Measurements from ENCODE around the gene PRKCE. TPM values are rescaled to one million over a fixed set of nuclear protein-coding genes. Genes with fewer than 3 reads are reported as not detected.
A peak's percentile ranks its signal among the peaks of the same experiment; 100 is the strongest.
"Not testable (repeated sequence)": the region's sequence is repeated elsewhere in the genome, so short reads cannot be mapped to it uniquely, and the experiment has no call there.

Gene PRKCE
- total RNA-seq, 1 donor from 2014 or later = 20.8 TPM

DNA sequence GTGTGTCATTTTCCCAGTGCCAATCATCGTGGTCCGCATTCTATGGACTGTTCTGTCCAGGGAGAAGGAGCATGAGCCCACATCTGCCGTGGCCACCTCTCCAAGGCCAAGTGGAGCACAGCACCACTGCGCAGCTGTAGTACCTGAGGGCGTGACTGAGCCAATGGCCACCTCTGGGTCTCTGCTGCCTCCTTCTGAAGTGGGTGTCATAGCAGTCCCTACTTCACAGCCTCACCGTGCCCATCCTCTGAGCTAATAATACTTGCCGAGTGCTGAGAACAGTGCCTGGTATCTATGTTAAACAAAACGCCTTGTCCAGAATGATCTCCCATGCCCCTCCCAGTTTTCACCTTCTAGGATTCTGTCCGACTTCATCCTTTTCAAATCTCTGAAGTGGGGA, 256.1 kb downstream of the PRKCE start:
- no peak for DNase-seq (ENCODE audit: low spot score)

- no peak for DNase-seq (ENCODE audit: low spot score)
These were observed 257.1 kb downstream of the PRKCE start for GRCh38 chr2:45908316-45909170.

- no peak for DNase-seq (ENCODE audit: low spot score)
These were observed 257.7 kb downstream of the PRKCE start for GRCh38 chr2:45909171-45909565.

DNA sequence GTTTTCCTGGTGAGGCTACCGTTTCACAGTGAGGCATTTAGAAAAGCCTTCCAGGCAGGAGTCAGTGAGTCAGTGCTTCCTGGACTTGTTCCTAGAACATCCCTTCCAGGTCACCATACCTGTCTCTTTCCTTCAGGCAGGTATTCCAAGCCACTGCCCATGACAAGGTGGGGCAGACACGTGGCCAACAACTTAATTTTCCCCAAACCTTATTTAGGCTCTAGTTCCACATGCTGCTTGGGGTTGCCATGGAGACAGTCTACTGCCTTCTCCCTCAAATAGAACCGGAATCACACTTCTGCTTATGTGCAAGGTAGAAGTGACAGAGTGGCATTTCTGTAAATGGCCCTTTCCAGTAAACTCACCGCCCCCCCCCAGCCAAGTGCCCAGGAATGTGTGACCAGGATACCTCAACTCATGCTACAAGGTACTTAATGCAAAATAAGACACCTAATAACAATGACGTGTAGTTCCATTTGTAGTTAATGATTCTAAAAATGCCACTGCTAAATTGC, 258.3 kb downstream of the PRKCE start:
- DNase-seq (ENCODE audit: low spot score) = peak; percentile 52

DNA sequence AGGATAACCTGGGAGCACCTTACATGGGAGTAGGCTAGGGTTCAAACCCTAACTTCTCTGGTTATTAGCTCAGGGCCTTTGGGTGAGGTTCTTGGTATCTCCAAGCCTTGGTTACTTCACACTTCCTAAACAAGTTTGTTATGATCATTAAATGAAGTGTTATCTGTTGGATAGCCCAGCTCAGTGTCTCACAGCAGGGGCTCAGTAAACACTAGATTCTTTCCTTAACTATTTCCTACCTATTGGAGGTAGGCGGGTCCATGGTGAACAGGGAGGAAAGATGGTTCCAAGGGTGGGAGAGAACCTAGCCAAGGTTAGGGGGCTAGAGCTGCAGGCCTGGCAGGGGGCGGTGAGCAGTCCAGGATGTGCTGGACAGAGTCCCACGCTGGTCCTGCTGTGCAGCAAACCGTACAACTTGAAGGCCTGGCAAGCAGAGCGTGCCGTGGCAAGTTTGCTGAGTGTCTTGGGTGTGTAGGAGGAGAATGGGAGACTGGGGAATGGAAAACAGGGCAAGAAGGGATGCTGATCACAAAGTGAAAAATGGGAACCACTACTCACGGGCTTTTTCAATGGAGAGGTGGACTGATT, 259.1 kb downstream of the PRKCE start:
- DNase-seq (ENCODE audit: low spot score) = no peak

- no peak for DNase-seq (ENCODE audit: low spot score)
These were observed 260.1 kb downstream of the PRKCE start for GRCh38 chr2:45911538-45911937.

- DNase-seq (ENCODE audit: low spot score) = peak; percentile 44
These were observed 260.6 kb downstream of the PRKCE start for GRCh38 chr2:45912109-45912508.

DNA sequence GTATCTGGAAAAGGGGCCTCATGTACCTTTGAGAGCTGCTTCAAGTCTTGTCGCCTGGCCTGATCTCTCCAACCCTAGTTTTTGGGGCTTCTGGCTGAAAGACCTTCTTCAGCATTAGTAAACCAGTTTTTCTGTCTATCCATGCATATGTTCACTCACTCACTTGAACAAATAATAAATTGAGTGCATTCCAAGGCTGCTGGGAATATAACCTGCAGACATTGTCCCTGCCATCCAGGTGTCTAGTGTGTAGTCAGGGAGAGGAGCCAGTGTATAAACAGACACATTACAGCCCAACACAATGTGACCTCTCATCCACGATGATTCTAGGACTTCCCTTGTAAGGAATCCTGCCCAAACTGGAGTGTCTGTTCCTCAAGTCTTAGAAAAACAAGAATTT, 262.1 kb downstream of the PRKCE start:
- no peak for DNase-seq (ENCODE audit: low spot score)

DNA sequence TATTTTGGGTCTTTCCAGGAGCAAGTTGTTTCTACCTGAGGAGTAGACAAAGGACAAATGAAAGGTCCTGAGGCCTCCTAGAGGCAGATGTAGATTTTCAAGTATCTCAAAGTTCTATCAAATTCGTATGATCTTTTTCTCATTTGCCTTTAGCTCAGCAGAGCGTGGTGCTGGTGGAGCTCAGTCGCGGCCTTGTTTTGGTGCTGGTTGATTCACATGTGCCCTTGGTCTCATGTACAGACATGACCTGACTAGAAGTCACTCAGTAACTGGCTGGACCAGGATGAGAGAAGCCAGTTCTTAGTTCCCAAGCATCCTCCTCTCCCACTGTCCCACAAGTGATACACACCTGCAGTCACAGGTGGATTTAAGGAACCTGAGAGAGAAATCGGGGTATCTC, 264.0 kb downstream of the PRKCE start:
- no peak for DNase-seq (ENCODE audit: low spot score)

GRCh38 chr2:45917561-45918176, 266.2 kb downstream of the PRKCE start:
- not testable (repeated sequence) for DNase-seq (ENCODE audit: low spot score)

GRCh38 chr2:45918463-45919159, 267.1 kb downstream of the PRKCE start:
- DNase-seq (ENCODE audit: low spot score) = no peak

DNA sequence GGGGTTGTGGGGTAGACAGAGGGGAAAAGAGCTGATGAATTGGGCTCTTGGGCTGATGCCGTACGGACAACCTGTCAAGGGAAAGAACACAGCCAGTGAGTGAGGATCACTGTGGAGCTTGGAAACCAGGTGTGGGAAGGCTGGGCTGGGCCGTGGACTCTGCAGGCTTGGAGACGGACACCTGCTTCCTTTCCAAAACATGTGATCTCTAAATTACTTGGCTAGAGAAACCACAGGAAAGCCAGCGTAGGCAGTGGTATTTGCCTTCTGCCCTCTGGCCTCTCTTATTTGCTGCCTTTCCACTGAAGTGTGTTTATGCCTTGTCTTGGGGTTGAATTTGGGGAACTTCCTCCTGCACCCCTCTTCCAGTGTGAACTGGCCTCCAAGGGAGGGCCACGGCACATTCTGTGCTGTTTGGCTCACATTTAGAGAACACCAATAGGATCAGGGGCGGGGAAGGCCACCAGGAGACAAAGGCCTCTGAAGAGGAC, 267.7 kb downstream of the PRKCE start:
- DNase-seq (ENCODE audit: low spot score) = no peak

DNA sequence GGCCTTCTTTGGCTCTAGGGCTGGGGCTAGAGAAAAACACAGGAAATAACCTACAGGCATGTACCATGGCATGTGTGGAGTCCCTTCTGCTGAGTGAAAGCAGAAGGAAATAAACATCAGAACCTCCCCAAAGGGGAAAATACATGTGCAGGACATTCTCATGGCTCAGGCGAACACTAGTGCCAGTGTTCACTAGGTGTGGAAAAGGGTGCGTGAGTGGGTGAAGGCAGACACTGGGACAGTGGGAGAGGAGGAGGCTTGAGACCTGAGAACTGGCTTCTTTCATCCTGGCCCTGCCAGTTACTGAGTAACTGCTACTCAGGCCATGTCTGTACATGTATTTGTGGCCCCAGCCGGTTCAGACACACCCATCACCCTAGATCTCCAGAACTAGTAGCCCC, 268.2 kb downstream of the PRKCE start:
- DNase-seq (ENCODE audit: low spot score) = no peak

DNA sequence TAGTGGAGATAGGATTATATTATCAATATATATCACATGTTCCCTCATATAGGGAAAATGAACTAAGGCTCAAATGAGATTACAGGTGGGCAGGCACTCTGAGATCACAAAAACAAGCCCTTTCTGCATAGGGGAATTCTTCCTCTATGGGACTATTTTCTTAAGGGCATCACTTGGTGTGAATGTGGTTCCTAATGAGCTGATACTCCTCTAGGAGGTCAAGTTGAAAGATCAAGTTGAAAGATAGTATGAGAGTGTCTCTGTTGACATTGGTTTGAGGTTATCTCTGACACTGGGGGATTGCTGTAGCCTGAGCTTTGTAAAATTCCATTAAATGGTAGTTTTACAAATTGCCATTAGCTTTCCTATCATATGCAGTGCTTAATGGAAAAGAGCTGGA, 270.4 kb downstream of the PRKCE start:
- no peak for DNase-seq (ENCODE audit: low spot score)

DNA sequence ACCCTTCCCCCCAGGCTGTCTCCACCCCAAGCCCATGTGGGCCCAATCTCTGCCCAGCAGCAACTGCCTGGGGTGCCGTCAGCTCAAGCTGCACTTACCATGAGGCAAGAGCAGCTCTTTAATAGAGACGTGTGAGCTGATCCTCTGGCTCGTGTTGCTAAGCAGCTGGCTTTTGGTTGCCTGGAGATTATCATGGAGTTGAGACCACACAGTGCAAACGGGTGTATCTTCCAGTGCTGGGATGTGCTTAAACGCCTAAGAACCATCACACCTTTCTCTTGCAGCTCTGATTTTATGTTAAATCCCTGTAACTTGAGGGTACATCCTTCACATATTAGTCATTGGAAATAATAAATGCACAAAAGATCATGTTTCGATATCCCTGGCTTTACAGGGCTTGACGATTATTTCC, 271.1 kb downstream of the PRKCE start:
- DNase-seq (ENCODE audit: low spot score) = no peak

DNA sequence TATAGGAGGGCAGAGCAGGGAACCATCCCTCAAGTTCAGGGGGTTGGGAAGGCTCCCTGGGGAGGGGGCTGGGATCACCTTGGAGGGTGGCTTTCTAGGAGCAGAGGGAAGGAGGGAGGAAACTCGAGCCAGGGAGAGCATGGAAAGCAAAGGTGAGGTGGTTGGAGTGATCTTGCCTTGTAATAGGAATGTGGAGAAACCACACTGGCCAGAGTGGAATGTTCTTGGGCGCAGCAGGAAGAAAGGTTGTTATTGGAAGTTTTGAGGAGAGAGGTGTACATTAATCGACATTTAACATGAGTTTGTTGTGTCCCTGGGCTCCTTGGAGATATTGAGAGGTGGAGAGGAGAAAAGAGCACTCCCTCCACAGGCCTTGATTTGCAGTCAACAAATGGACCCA, 272.2 kb downstream of the PRKCE start:
- no peak for DNase-seq (ENCODE audit: low spot score)

DNA sequence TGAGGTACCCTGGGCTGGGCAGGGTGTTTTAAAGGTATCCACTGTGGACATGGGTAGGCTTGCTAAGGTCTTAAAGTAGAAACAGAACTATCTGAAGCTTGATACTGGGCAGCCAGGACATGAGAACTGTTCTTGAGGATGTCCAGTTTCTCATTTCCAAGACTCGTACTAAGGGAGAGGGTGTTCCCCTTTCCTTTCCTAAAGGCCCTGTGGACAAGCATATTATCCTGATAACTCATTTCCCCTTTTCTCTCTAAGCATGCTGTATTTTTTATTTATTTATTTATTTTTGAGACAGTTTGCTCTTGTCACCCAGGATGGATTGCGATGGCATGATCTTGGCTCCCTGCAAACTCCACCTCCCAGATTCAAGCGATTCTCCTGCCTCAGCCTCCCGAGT, 273.6 kb downstream of the PRKCE start:
- DNase-seq (ENCODE audit: low spot score) = no peak

GRCh38 chr2:45925636-45926366, 274.3 kb downstream of the PRKCE start:
- no peak for DNase-seq (ENCODE audit: low spot score)

DNA sequence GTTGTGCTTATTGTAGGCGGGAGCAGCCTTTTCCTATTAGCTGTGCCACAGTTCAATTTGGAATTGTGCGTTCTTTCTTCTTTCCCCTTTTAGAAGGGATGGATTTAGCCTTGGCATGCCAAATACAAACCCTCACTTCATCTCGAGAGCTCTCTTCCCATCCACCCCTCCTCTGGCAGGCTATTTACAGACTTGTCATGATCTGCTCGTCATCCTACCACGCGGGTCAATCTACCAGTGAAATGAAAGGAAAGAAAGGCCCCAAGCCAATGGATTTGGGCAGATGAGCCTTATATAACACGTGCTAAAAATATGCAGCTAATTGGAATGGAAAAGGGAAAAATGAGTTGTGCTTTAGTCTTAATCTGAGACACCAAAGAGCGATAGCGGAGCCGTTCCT, 277.5 kb downstream of the PRKCE start:
- DNase-seq (ENCODE audit: low spot score) = no peak

DNA sequence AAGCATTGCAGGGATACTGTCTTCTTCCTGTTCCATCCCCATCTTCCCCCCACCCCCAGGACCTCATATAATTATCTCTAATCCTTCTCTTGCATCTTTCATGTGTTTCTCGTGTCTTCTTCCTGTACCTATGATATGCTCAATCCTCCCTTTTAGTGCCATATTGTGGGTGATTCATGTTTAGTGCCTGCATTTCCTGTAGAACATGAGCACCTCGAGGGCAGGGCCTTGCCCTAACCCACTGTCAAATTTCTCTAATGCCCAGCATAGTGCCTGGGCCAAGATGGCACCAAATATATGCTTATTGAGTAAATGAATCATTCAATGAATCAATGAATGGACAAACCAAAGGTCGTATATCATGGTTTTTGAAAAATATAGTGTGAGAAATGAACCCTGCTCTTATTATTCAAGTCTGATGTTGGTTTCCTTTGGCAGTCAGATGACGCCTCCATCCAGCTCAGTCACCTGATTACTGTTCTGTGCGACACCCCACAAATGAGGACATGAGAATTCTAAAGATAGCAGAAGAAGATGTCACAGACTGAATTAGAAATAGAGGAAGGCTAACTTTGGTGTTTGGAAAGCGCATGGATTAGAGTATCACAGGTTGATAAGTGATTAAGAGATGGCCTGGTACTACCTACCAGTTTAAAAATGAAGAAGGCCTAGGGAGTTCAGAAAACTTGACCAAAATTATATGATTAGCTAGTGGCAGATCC, 278.4 kb downstream of the PRKCE start:
- no peak for DNase-seq (ENCODE audit: low spot score)

DNA sequence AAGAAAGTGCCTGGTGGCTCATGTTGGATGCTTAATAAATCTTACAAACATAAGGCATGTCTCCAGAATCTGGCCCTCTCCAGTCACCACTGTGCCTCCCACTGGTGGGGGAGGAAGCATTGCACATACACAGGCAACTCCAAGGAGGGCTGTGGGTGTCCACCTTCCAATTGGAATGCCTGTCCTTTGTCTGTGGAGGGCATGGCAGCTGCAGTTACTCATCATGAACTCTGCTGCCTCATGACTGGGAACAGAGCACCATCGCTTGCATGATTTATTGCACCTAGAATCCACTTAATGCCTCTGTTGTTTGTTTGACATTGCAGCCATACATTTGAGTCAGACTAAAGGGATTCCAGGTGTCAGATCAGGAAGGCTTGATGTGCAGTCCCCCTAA, 278.9 kb downstream of the PRKCE start:
- no peak for DNase-seq (ENCODE audit: low spot score)

Measured in mucosa of gallbladder (tissue), 1 donor.